HG02938 (cell line): Measurements from ENCODE around the gene CPXM2.

ENCODE experiments used
- ATAC-seq: cut with Tn5 transposase; IDR thresholded peaks from one replicate; pipeline ENCODE4 v1.9.1; 2021; ENCODE audit warnings: mild to moderate bottlenecking, moderate library complexity; ENCODE audit not compliant: unreplicated experiment

The CPXM2 gene

DNA sequence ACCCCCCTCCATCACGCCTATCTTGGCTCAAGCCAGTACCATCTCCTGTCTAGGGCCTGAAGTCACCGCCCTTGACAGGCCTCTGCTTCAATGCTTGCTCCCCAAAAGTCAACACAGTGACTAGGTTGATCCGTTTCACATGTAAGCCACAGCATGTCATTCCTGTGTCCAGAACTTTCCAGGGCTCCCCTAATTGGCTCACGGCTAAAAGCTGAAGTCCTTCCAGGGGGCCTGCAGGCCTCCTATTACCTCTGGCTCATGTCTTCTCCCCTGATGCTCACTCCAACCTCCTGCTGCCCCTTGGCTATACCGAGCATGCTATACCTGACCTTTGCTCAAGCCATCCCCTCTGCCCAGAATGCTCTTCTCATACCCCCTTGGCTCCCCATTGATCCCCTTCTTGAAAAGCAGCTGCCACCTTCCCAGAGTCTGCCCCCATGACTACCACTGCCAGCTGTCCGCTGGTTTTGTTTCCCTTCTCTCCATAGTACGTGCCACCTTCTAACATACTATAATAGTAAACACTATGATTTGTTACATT lies 39.1 kb downstream of the CPXM2 start:
- ATAC-seq: no peak

DNA sequence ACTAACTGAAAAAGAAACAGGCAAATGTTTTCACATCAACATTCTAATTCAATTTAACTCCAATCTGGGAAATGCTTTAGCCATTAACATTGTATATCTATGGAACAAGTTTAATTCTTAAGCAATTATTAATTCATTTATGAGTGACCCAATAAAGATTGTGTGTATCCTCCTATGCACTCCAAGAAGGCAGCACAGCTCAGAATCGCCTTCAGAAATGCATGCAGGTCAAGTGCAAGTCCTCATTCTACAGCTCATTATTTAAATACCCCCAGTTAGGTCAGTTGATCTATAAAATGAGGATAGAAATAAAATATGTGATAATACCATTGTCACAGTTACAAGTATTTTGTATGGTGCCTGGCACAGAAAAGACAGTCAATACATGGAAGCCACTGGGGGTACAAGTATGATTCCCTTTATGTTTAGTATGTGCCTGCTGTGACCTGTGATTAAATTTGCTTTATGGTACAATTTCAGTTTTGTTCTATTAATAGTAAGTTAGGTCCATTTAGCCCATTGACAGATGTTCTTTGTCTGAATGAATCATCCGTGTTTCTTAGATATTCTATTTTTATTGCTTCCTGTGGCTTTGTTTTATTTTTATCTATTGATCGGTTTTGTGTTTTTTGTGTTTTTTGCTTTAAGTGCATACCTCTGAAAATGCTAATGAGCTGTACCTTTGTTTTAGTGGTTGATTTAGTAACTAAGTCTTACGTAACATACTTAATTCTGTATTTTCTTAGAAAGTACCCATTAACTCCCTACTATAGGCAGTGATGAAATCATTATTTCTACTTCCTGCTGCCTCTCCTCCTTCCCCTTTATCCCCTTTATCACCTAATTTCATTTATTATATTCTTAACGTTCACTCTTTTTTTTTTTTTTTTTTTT lies 42.8 kb downstream of the CPXM2 start:
- ATAC-seq: peak; percentile 84

DNA sequence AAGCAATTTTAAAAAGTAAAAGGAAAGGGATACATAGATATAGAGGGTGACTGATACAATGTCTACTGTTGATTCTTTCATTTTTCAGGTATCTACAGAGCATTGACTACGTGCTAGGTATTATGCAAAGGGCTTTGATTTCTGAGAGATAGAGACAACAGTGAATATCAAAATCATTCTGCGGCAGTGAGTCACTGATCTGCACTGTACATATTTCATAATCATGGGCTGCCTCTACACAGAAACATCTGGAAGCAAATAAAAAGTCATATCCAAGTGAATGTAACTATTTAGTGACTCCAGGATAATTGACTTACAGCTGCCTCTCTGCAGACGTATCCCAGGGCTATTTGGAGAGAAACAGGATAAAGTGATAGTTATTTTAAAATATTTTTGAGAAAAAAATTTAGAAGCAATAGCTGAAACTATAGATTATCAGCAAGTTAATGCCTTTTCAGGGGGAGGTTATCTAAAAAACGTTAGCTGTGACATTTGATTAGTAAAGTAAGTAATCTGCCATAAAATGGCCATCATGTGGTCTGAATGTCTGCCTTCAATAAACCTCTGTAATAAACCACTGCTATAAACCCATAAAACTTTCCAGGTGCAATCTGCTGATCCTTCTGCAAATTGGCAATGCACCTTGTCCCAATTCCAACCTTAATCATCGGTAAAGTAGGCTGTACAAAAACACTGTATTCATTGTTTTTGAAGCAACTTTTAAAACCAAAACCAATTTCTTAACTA lies 43.7 kb downstream of the CPXM2 start:
- ATAC-seq: no peak

- no peak for ATAC-seq
These were observed 47.8 kb downstream of the CPXM2 start for GRCh38 chr10:123843835-123844234.

- no peak for ATAC-seq
These were observed 48.8 kb downstream of the CPXM2 start for GRCh38 chr10:123842692-123843385.

GRCh38 chr10:123841560-123841959 lies 50.0 kb downstream of the CPXM2 start:
- ATAC-seq: no peak

- ATAC-seq: no peak
These were observed 50.5 kb downstream of the CPXM2 start for GRCh38 chr10:123841115-123841514.

GRCh38 chr10:123840714-123841113 lies 50.9 kb downstream of the CPXM2 start:
- ATAC-seq: no peak

- ATAC-seq: no peak
These were observed 52.9 kb downstream of the CPXM2 start for GRCh38 chr10:123838596-123839310.

DNA sequence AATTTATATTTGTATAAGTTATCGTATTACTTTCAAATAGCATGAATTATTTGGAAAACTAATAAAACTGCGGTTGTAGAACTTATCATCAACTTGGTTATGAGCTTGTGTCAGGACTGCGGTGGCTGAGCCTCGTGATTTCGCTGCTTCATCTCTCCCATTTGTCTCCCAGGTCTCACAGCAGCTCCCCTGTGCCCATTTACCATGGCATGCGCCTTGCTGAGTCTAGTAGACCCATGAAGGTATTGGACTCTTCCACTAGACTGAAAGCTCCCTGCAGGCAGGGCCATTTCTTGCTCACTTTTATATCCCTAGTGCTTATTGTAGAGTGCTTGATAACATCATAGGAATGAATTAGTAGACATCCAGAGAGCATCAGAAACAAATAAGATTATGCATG lies 53.9 kb downstream of the CPXM2 start:
- ATAC-seq: no peak

DNA sequence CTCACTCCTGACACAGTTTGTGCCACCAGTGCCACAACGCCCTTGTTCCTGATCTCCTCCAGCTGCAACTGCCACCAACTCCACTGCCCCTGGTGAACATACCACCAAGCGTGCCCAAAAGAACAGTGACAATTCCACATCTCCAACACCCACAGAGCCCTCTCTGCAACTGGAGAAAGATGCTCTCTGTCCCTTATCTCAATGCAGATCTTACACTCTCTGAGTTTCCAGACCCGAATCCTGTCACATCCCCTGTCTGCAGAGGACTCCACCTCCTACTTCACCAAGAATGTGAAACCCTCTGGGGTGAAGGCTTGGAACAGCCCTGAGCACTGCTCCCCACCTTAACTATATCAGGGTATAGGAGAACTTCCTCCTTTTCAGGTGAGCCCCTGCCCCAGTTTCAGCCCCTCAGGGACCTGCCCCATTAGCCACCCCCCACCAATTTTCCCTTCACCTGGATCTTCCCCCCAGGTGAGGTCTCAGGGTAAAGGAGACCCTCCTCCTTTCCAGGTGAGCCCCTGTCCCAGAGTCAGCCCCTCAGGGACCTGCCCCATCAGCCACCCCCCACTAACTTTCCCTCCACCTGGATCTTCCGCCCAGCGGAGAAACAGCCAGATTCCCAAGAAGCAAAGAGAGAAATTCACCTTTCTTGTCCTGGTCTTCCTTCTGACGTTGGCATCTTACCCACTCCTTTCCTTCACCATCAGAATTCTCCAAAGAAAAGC lies 55.0 kb downstream of the CPXM2 start:
- ATAC-seq: no peak

DNA sequence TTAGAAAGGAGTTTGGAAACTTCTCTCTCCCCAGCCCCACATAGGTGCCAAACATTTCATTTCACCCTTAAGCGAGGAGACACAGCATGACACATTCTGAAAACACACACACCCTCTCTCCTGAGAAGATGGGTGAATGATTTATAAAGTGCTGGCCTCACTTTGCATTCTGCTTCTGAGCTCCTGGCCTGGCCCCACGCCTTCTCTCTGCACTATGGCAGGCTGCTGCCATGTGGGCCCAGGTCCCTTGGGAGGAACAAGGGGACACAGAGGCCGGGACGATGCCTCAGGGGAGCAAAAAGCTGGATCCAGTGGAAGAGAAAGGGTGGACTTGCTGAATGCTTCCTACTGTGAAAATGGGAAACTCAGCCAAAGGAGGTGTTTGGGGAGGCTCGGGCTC lies 56.0 kb downstream of the CPXM2 start:
- peak; percentile 95 for ATAC-seq

- no peak for ATAC-seq
These were observed 58.3 kb downstream of the CPXM2 start for GRCh38 chr10:123833170-123833850.

DNA sequence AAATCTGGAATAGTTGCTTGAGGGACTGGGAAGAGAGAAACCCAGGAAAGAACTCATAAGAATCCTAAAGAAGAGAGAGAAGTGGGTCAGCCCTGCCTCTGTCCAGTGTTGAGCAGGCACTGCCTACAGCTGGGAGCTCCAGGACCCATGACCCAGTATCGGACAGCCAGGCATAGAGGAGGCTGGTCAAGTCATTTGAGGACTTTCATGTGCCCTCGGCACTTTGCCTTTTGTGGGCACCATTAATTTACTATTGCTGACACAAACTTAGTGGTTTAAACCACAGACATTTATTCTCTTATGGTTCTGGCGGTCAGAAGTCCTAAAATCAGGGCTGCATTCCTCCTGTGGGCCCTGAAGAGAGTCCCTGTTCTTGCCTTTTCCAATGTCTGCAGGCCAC lies 60.3 kb downstream of the CPXM2 start:
- ATAC-seq: no peak

- no peak for ATAC-seq
These were observed 70.5 kb downstream of the CPXM2 start for GRCh38 chr10:123821136-123821535.

GRCh38 chr10:123809632-123810031 lies 82.0 kb downstream of the CPXM2 start:
- ATAC-seq: no peak

- ATAC-seq: no peak
These were observed 82.7 kb downstream of the CPXM2 start for GRCh38 chr10:123808906-123809305.

DNA sequence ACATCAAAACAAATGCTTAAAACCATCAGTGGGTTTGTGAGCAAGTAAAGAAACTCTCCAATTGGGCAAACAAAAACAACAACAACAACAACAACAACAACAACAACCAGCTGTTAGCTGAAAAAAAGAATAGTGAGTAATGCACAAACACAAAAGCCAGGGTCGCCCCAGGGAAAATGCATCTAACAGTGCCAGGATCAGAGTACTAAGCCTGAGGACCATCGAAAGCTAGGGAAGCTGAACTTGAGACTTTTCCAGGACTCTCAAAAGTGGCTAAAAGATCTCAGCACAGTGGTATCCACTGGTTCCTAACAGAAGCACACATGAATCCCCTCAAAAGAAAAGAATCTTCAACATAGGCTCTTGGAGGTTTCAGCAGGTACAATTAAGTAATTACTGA lies 83.3 kb downstream of the CPXM2 start:
- ATAC-seq: no peak

DNA sequence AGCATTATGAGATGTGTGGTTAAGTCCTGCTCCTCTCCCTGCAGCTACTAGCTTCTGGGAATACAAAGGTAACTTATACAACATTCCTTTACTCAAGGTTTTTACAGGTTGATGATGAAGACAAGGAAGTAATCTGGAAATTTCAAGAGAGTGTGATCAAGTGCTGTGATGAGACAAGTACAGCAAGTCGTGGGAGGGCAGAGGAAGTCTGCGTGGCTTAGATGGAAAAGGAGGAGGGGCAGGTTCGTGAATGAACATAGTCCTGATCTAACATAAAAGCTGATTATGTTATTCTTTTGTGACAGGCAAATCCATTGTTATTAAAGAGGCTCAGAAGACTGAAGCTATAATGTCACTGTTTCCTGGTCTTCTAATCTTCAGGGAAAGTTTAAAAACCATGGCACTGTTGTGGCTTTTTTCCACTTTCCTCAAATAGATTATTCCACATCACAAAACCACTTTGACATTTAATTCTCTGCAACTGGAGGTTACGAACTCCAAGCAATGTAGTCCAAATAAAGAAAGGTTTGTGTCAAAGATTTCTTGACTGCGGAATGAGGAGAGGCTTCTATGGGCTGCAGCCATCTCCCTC lies 84.1 kb downstream of the CPXM2 start:
- no peak for ATAC-seq
